HG02884 (cell line): ENCODE data around the gene ZFR2.

ENCODE experiments used
- ATAC-seq: cut with Tn5 transposase; IDR thresholded peaks from one replicate; pipeline ENCODE4 v1.9.1; 2021; ENCODE audit warnings: mild to moderate bottlenecking, moderate library complexity; ENCODE audit not compliant: unreplicated experiment

The ZFR2 gene

DNA sequence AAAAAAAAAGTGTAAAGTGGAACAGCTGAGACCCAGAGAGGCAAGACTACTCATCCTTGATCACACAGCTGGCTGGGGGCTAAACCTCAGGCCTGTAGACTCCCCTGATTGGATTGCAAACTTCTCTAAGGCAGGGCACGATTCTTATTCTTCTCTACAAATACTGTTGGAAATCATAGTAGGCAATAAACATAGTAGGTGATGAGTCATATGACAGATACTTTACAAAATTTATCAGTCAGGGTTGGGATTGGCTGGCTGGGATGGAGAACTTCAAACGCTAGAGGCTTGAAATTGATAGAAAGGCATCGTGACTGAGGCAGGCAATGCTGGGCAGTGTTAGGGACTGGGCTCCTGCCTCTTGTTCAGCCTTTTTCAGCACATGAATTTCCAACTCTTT lies 76.7 kb downstream of the ZFR2 start:
- ATAC-seq, result no peak

GRCh38 chr19:3790941-3791340 lies 77.9 kb downstream of the ZFR2 start:
- no peak for ATAC-seq

DNA sequence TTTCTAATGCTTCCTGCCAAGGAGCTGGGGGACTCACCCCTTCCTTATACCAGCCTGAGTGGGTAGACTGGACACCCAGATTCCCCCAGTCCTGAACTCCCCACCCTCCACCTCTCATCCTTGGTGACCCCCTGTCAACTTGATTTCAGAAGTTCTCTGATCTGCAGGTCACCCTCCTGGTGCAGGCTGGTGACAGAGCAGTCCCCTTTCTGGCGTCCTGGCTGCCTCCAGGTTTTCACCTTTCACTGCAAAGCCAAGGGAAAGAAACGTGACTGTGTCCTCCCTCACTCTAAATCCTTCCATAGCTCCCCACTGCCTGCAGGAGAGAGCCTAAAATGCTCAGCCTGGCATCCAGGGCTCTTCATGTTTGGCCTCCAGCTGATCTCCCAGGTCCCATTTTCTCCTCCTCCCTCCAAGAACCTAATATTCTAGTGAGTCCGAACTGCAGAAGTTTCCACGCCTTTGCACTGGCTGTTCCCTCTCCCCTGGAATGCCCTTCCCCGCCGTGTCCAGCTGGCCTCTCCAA lies 78.6 kb downstream of the ZFR2 start:
- no peak for ATAC-seq

GRCh38 chr19:3788996-3789778 lies 79.7 kb downstream of the ZFR2 start:
- no peak for ATAC-seq

DNA sequence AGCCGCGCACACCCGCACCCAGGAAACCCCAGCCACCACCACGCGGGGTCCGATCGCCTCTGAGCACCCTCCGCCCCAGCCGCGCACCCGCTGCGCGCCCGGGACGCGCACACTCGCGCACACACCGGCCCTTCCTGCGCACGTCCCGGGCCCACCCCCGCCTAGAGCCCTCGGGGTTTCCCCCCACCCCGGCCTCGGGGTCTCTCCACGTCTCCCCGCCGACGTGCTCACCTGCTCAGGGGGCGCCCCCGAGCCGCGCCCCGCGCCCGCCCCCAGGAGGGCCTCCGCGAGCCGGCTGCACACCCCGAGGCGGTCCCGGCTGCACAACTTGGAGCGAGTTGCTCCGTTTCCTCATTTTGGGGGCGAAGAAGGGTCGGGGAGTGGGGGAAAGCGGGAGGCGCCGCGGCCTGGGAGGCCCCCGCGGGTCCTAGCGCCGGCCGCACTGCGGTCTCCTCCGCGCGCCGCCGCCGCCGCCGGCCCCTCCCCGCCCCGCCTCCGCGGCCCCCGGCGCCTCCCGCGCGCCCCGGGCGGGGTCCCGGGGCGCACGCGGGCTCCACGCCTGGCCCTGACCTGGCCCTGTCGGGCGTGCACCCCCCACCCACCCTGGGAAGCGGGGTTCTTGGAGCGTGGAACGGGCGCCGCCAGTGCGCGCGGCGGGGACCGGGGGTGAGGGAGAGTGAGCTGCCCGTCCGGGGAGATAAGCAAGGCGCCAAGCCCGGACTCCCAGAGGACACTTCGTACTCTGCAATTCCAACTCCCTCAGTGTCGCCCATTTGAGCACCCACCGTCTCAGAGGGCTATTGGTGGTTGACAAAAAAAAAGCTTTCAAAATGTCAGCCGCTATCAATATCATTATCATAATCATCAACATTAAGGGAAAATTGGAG lies 82.7 kb downstream of the ZFR2 start, which contains the start of gene MATK:
Gene MATK, minus strand, starts transcription at position 444 of the 887 bp plus-strand sequence. CDS start 1,246 bp downstream, outside the sequence.
- no peak for ATAC-seq

DNA sequence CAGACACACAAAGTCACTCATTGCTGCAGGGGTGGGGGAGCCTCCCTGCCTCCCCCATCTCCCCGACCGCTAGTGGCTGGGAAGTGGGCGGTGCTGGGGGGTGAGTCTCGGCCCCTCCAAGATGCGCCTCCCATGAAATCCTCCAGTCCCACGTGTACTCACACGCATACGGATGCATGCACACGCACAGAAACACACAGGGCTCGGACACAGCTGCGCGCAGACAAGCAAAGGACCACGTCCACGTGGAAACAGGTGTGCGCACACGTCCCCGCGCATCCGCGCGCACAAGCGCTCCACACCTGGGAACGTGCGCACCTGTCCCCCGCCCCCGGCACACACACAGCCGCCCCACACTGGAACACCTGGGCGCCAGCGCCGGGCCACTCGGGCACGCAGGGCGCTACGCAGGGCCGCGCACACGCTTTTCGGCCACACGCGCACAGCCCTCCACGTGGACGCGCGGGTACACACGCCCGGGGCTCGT lies 83.3 kb downstream of the ZFR2 start:
- no peak for ATAC-seq

- ATAC-seq, result no peak
Observed at GRCh38 chr19:3784607-3785450, 84.0 kb downstream of the ZFR2 start.

GRCh38 chr19:3783660-3784584 lies 84.9 kb downstream of the ZFR2 start:
- ATAC-seq, result no peak

DNA sequence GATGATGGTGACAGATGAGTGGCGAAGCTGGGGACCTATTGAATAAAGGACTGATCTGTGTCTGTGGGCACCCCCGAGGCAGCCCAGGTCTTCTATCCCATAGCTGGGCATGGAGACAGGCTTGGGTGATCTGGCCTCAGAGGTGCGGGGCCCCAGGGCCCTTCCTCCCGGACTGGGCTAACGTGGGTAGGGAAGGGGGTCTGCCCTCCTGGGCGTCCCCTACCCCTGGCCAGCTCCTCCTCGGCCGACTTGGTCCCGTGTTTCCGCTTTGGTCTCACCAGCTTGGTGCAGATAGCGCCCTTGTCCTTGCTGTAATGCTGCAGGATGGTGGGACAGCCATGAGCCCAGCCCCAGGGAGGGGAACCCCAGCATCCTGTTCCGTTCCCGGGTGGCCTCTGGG lies 85.9 kb downstream of the ZFR2 start:
- ATAC-seq, result no peak

GRCh38 chr19:3782330-3782729 lies 86.5 kb downstream of the ZFR2 start:
- no peak for ATAC-seq

- ATAC-seq, result no peak
Observed at GRCh38 chr19:3781603-3782002, 87.2 kb downstream of the ZFR2 start.

DNA sequence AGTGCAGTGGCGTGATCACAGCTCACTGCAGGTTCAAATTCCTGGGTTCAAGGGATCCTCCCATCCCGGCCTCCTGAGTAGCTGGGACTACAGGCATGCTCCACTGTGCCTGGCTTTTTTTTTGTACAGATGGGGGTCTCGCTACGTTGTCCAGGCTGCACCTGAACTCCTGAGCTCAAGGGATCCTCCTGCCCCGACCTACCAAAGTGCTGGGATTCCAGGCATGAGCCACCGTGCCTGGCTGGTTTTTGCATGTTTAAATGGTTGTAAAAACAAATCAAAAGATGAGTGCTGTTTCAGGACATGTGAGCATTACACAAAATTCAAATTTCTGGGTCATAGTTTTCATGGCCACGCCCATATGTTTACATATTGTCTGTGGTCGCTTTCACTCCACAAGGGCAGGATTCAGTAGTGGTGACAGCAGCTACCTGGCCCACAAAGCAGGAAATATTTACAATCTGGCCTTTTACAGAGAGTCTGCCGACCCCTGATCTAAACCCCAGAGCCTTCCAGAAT lies 88.0 kb downstream of the ZFR2 start:
- ATAC-seq, result no peak

- ATAC-seq, result no peak
Observed at GRCh38 chr19:3778899-3779723, 89.7 kb downstream of the ZFR2 start.

GRCh38 chr19:3778104-3778867 lies 90.6 kb downstream of the ZFR2 start:
- ATAC-seq, result no peak

GRCh38 chr19:3776479-3777040 lies 92.3 kb downstream of the ZFR2 start:
- no peak for ATAC-seq

DNA sequence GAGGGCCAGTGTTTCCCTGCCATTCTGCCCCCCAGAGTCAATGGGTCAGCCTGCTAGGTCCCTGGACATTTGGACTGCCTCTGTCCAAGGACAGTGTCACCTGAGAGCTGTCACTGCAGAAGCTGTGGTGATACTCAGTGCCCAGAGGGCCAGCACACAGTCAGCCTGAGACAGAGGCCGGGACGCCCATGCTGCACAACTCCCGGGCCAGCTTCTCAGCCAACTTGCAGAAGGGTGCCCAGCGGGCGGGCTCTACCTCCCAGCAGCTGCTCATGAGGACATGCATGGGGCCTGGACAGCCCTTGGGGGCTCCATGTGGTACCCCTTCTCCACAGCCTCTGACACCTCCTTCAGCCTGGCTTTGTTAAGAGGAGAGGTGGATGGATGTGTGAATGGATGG lies 93.0 kb downstream of the ZFR2 start:
- ATAC-seq, result no peak

- ATAC-seq, result no peak
Observed at GRCh38 chr19:3775374-3775711, 93.5 kb downstream of the ZFR2 start.
